ENCODE data around the gene NKAIN2. TPM values are rescaled to one million over a fixed set of nuclear protein-coding genes. Genes with fewer than 3 reads are reported as not detected.

The NKAIN2 gene
- total and polyA plus RNA-seq, 9 of the 15 experiments (the other 6 are each of a cell fraction or from before 2014, with no cell fraction given): not detected

DNA sequence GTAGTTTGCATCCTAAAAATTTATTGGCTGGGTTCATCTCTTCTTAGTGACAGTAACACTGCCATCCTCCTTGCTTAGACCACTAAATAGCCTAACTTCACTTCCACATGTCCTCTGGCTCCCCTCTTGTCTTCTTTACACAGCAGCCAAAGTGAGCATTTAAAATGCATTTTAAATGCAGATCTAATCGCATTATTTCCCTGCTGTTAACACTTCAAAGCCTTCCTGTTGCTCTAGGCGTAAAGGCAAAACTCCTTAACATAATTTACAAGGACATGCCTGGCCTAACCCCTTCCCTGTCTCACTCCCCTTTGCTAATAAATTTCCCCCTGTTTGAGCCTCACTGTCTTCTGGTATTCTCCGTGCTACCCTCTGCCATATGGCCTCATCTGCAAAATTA is 26.5 kb downstream of the NKAIN2 start:
- intact Hi-C loops (cut with micrococcal nuclease): no loop called here
- Histone ChIP-seq H3K27ac (ENCODE audit: extremely low read depth, low read depth, low read length) (no peak overlapping the region), H3K79me2 (ENCODE audit: control insufficient read depth, insufficient read depth, low read length) (no peaks in the 10 kb centered on the region), H3K9me3 (replicated peaks; ENCODE audit: control insufficient read depth, insufficient read depth, low read depth, low read length) (no peaks in the 10 kb centered on the region), H3K4me2 (ENCODE audit: insufficient read depth, low read length) (no peak overlapping the region), H3K4me1 (replicated peaks in 1 of 2; ENCODE audit: control insufficient read depth in 2 of 2, insufficient read depth in 2 of 2, low read length in 2 of 2) (no peaks in the 10 kb centered on the region), H4K20me1 (replicated peaks; ENCODE audit: control insufficient read depth, insufficient read depth, low read length) (no peaks in the 10 kb centered on the region), H3K27me3 (ENCODE audit: control insufficient read depth in 2 of 2, insufficient read depth in 2 of 2, low read length in 2 of 2) (no peaks in the 10 kb centered on the region), H2AFZ (ENCODE audit: low read depth, low read length) (no peak overlapping the region), H3K9ac (ENCODE audit: insufficient read depth in 1 of 2, low read depth in 2 of 2, low read length in 2 of 2) (no peak overlapping the region), H3K4me3 (no peak overlapping the region), H3K9me1 (ENCODE audit: control insufficient read depth, insufficient read depth, low read length) (no peaks in the 10 kb centered on the region), H3K36me3 (ENCODE audit: control insufficient read depth, insufficient read depth, low read length) (no peaks in the 10 kb centered on the region)
- WGBS (ENCODE audit: insufficient coverage, low coverage, missing lambda C conversion rate): 3% methylated on average over 3 of the region's 3 CpGs
- ATAC-seq: no peak
- TF ChIP-seq, protein P1, sequence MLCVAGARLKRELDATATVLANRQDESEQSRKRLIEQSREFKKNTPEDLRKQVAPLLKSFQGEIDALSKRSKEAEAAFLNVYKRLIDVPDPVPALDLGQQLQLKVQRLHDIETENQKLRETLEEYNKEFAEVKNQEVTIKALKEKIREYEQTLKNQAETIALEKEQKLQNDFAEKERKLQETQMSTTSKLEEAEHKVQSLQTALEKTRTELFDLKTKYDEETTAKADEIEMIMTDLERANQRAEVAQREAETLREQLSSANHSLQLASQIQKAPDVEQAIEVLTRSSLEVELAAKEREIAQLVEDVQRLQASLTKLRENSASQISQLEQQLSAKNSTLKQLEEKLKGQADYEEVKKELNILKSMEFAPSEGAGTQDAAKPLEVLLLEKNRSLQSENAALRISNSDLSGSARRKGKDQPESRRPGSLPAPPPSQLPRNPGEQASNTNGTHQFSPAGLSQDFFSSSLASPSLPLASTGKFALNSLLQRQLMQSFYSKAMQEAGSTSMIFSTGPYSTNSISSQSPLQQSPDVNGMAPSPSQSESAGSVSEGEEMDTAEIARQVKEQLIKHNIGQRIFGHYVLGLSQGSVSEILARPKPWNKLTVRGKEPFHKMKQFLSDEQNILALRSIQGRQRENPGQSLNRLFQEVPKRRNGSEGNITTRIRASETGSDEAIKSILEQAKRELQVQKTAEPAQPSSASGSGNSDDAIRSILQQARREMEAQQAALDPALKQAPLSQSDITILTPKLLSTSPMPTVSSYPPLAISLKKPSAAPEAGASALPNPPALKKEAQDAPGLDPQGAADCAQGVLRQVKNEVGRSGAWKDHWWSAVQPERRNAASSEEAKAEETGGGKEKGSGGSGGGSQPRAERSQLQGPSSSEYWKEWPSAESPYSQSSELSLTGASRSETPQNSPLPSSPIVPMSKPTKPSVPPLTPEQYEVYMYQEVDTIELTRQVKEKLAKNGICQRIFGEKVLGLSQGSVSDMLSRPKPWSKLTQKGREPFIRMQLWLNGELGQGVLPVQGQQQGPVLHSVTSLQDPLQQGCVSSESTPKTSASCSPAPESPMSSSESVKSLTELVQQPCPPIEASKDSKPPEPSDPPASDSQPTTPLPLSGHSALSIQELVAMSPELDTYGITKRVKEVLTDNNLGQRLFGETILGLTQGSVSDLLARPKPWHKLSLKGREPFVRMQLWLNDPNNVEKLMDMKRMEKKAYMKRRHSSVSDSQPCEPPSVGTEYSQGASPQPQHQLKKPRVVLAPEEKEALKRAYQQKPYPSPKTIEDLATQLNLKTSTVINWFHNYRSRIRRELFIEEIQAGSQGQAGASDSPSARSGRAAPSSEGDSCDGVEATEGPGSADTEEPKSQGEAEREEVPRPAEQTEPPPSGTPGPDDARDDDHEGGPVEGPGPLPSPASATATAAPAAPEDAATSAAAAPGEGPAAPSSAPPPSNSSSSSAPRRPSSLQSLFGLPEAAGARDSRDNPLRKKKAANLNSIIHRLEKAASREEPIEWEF (CRISPR knock-in tag; IDR thresholded peaks at IDR 0.05): no peak
- TF ChIP-seq MYBL2 (IDR thresholded peaks at IDR 0.05; ENCODE audit: low read depth): no peak
- no peak for TF ChIP-seq MYBL2 (CRISPR knock-in tag; IDR thresholded peaks at IDR 0.05; ENCODE audit: borderline replicate concordance)
- no peak for TF ChIP-seq ZNF274 (IDR thresholded peaks at IDR 0.05; ENCODE audit: borderline replicate concordance, low read depth, low read length)
- no peak for TF ChIP-seq TCF3 (CRISPR knock-in tag; IDR thresholded peaks at IDR 0.05)
- no peak for TF ChIP-seq ADNP (tag; IDR thresholded peaks at IDR 0.05)
- TF ChIP-seq, protein P2, sequence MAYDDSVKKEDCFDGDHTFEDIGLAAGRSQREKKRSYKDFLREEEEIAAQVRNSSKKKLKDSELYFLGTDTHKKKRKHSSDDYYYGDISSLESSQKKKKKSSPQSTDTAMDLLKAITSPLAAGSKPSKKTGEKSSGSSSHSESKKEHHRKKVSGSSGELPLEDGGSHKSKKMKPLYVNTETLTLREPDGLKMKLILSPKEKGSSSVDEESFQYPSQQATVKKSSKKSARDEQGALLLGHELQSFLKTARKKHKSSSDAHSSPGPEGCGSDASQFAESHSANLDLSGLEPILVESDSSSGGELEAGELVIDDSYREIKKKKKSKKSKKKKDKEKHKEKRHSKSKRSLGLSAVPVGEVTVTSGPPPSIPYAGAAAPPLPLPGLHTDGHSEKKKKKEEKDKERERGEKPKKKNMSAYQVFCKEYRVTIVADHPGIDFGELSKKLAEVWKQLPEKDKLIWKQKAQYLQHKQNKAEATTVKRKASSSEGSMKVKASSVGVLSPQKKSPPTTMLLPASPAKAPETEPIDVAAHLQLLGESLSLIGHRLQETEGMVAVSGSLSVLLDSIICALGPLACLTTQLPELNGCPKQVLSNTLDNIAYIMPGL (CRISPR knock-in tag; IDR thresholded peaks at IDR 0.05): no peak
- TF ChIP-seq PRPF4 (IDR thresholded peaks at IDR 0.05; ENCODE audit: insufficient read depth, low read depth, low read length, poor library complexity, severe bottlenecking): no peak
- no peak for TF ChIP-seq ZBED1 (IDR thresholded peaks at IDR 0.05)
- TF ChIP-seq GTF2A2 (tag; IDR thresholded peaks at IDR 0.05): no peak
- no peak for TF ChIP-seq ZNF589 (CRISPR knock-in tag; IDR thresholded peaks at IDR 0.05; ENCODE audit: low read depth)
- no peak for TF ChIP-seq ETV5 (CRISPR knock-in tag; IDR thresholded peaks at IDR 0.05; ENCODE audit: low read depth)
- no peak for TF ChIP-seq NR1H2 (CRISPR knock-in tag; IDR thresholded peaks at IDR 0.05)
- no peak for TF ChIP-seq SMARCB1 (IDR thresholded peaks at IDR 0.05; ENCODE audit: insufficient read length, low read depth)
- DNase-seq (ENCODE audit: extremely low read depth in 1 of 4, low spot score in 3 of 4): no peak
- no peak for FAIRE-seq
- CTCF ChIA-PET (ENCODE audit: low intra/inter-chr PET ratio): no interaction called here
- POLR2A ChIA-PET: no interaction called here
- in situ Hi-C loops (cut with MboI): no loop called here
- no TSS peak for BruUV-seq (replicated peaks)
